Measurements from ENCODE around the gene FAM131B.

GRCh38 chr7:143303733-143304132 lies 58.8 kb downstream of the FAM131B start:
- TF ChIP-seq GATA2 (IDR thresholded peaks at IDR 0.05; ENCODE audit: low read depth, low read length) (no peak), GATA3 (IDR thresholded peaks at IDR 0.05; ENCODE audit: low read depth, low read length) (no peak)

Data from SH-SY5Y (cell line).